ENCODE measurements around the gene METTL22.

METTL22 gene, protein sequence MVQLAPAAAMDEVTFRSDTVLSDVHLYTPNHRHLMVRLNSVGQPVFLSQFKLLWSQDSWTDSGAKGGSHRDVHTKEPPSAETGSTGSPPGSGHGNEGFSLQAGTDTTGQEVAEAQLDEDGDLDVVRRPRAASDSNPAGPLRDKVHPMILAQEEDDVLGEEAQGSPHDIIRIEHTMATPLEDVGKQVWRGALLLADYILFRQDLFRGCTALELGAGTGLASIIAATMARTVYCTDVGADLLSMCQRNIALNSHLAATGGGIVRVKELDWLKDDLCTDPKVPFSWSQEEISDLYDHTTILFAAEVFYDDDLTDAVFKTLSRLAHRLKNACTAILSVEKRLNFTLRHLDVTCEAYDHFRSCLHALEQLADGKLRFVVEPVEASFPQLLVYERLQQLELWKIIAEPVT

DNA sequence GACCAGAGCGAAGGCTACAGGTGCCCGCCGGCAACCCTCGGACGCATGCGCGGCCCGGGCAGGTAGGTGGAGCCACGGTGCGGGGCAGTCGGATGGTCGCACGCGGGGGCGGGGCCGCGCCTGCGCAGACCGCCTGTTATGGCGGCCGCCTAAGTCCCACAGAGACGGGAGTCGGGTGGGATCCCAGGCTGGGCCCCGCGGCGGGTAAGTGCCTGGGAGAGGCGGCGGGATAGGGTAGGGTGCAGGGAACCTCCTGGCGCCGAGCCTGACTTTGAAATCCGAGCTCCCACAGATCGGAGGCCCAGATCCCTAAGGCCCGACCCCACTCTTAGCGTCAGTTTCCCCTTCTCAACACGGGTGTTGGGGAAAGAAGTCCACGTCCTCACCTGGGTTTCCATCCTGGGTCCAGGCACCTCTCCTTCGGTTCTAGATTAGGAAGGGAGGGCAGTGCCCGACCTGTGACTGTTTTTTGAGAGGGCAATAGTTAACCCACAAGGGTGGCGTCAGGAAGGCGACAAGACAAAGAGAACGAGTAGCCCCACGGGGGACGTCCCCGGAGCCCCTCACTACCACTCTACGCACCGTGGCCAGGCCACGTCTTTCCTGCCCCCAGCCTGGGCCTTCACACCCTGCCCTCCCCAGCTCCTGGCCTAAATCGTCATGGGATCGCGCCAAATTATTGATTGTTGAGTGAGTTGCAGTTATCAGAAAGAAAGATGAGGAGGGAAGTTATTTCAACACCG, at the start of gene METTL22:
Gene METTL22 (plus strand): TSS at position 127 of the 743 bp plus-strand sequence. CDS start 3,968 bp downstream, outside the sequence.
- peak; percentile 89 for DNase-seq

GRCh38 chr16:8572063-8572918, 49.2 kb upstream of the METTL22 start:
- DNase-seq: no peak

- no peak for DNase-seq
Measured at GRCh38 chr16:8572919-8573724, 48.4 kb upstream of the METTL22 start.

GRCh38 chr16:8575399-8575798, 46.1 kb upstream of the METTL22 start:
- DNase-seq: no peak

DNA sequence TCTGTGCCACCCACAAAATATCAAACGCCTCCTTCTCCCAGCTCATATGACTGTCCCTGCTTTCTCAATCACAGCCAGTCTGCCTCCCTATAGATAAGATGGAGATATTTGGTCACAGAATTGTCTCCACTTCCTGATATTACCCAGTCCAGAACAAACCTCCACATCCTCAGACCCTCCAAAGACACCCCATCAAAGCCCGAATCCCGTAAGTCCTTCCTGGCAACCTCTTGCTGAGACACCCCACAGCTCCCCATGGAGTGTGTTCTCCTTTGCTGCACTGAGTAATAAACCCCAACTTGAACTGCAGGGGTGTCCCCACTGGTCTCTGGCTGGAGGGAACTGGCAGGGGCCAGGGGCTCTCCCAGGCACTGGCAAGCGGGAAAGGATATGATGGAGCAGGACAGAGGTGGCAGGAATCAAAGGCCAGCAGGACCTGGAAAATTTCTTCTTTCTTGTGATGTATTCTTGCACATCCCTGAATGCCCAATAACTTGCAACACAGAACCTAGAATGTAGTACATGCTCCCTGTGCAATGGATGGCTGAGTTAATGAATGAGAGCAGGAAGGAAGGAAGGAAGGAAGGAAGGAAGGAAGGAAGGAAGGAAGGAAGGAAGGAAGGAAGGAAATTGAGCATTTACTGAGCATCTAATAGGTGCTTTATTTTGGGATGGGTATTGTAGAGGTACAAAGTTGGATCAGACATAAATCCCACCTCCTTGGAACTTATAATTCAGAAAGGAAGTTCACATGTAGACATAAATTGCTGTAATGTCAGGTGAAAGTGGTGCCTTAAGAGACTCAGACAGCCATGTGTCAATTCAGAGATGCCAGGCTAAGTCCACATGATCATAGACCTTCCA, 45.1 kb upstream of the METTL22 start:
- DNase-seq: no peak

DNA sequence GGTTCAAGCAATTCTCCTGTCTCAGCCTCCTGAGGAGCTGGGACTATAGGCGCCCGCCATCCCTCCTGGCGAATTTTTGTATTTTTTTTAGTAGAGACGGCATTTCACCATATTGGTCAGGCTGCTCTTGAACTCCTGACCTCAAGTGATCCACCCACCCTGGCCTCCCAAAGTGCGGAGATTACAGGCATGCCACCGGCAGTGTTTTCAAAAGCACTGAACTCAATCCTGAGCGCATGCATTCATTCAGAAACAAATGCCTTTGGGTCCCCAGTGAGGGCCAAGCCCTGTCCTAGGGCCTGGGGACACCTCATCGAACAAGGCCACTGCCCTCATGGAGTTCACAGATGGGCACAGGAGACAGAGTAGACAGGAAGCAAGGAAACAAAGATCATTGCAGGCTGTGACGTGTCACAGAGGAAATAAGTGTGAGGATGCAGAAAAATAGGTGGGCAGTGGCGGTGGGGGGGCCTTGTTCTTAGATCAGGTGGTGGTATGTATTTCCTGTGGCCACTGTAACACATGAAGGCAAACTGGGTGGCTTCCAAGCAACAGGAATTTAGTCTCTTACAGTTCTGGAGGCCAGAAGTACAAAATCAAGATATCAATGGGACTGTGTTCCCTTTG, 43.7 kb upstream of the METTL22 start:
- no peak for DNase-seq

DNA sequence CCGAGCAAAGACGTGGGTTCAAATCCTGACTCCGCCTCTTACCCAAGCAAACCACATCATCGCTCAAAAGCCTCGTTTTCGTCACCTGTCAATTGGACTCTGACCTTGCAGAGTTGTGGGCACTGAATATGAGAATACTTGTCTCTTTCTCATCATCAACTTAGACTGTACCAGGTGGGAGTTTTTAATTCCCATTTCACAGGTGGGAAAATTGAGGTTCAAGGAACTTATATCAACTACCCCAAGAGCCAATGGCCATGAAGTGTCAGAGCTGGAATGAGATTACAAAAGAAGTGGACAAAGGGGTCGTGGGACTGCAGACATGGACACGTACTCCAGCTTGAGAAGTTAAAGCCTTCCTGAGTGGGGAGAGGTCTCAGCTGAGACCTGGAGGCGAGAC, 41.9 kb upstream of the METTL22 start:
- DNase-seq: no peak

DNA sequence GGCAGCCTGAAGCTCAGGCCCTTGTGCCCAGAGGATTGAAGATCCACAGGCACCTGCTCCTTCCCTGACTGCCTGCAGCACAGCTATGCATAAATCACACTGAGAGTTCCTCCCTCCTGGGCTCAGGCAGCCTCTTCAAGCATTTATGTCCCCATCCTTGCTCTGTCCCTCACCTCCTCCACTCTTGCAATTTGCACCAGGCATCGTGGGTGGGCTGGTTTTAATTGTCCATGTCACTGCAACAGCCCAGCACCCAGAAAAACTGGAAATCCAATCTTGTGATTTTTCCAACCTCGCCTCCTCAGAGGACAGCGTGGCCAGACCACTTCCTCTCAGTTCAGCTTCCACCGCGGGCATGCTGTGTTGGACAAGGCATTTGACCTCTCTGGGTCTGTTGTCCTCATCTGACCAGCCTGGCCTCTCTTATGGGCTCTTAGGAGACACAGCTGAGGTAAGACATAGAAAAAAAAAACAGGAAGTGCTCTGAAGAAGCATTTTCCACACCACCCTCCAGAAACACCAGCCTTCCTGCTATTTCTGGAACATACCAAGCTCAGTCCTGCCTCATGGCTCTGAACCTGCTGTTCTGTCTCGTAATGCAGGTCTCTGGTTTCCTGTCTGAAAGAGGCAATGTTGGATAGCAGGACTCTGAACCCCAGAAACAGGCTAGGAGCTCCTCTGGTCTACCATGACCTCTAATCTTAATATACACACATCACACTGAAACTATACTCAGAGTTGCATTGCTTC, 39.5 kb upstream of the METTL22 start:
- no peak for DNase-seq

DNA sequence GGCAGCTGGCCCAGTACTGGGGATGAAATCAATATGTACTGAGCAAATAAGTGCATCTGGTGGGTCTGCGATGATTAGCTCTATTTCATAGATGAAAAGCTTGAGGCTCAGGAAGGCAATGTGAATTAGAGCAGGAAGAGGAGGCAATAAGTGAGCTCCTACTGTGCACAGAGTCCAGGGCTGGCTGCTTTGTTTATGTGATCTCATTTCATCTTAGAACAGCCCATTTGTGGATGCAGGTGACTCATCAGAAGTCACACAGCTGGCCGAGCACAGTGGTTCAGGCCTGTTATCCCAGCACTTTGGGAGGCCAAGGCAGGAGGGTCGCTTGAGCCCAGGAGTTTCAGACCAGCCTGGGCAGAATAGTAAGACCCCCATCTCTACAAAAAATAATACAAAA, 38.3 kb upstream of the METTL22 start:
- no peak for DNase-seq

DNA sequence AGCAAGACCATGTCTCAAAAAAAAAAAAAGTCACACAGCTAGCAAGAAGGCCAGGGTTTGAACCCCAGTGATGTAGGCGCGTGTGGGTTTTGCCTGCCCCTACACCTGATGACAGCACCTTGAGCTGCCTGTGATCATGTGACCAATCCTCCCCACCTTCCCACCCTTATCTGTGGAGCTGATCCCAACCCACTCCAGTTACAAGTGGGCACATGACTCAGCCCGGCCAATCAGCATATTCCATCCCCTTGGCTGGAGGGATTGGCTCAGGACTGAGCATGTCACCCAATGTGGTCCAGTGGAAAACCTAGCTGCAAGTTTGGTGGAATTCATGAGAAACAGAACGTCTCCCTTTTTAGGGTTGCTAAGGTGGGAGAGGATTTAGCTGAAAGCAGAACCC, 37.8 kb upstream of the METTL22 start:
- DNase-seq: no peak

- DNase-seq: no peak
Measured at GRCh38 chr16:8585041-8585440, 36.5 kb upstream of the METTL22 start.

DNA sequence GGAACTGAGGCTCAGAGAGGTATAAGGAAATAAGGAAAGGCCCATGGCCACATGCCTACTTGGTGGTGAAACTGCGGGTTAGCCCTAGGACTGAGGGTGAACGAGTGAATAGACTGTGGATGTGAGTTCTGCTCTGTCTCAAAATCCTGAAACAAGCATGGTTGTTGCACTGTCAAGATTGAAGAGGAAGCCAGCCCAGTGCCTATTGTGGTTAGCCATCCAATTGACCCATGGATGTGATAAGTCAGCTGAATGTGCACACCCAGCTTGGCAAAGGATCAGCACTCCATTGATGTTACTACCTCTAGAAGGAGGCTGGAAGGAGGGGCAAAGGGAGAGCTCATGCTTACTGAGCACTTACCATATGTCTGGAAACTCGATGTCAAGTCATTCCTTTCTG, 35.6 kb upstream of the METTL22 start:
- DNase-seq: no peak

DNA sequence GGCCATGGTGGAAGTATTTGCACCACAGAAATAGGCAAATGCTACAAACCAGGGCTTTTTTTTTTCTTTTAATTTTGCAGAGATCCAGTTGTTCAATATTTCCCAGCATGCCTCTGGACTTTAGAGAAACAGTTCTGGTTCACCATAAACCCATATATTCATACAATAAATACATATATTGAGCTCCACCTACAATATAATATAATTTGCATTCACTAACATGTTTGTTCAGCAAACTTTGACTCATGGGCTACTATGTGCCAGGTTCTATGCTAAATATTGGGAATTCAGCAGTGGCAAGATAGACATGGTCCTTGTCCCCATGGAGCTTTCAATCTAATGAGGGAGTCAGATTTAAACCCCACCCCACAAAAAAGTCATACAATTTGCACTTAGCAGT, 34.4 kb upstream of the METTL22 start:
- no peak for DNase-seq

- no peak for DNase-seq
Measured at GRCh38 chr16:8588682-8589056, 32.8 kb upstream of the METTL22 start.

GRCh38 chr16:8589057-8589899, 32.2 kb upstream of the METTL22 start:
- no peak for DNase-seq

DNA sequence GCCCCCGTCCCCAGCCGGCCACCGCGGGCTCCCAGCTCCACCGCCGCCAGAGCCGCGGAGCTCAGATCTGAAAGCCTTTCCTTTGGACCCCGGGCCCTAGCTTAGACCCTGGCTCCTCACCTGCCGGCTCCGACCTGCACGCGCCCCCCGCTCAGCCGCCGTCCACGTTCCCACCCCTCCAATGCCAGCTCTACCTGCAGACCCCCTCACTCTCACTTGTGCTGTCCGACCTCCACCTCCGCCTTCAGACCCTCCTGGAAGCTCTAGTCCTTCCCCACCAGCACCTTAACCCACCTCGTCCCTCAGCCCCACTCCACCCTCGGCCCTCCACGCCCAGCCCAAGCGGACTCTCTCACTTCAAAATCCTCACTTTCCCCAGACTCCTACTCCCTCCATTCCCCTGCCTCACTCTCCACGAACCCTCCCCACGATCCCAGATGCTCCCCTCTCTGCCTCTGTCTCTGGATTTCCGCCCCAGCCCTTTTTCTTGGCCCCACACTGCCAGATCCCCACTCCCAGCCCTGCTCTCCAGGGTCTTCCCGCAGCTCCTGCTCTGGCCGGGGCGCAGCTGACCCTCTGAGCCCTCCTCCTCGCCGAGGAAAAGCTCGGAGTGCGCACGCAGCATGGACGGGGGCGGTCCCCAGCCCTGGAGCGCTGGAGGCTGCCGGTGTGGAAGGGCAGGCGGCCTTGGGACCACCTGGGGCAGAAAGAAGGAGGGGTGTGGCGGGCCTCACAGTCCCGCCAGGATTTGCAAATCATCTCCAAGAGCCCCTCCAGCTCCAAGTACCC, 31.4 kb upstream of the METTL22 start, which contains the start of gene TMEM114:
Gene TMEM114 (minus strand): TSS at position 612 of the 789 bp plus-strand sequence. CDS start 673 bp downstream, outside the sequence.
- no peak for DNase-seq

- no peak for DNase-seq
Measured at GRCh38 chr16:8590811-8591210, 30.7 kb upstream of the METTL22 start.

DNA sequence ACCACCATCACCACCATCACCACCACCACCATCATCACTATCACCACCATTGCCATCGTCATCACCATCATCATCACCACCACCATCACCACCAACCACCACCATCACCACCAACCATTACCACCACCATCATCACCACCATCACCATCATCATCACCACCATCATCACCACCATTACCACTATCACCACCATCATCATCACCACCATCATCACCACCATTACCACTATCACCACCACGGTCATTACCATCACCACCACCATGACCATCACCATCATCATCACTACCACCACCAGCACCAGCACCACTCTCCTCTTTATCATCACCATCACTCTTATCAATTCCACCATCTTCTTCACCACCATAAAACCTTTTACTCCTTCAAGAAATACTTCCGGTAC, 30.0 kb upstream of the METTL22 start:
- DNase-seq: no peak

Data from activated CD4-positive, alpha-beta T cell treated with anti-CD3 and anti-CD28 coated beads, Interleukin-2, amount 50 U/mL, for 4 hours (primary cell).